ENCODE measurements around the gene PKD2L1. TPM values are rescaled to one million over a fixed set of nuclear protein-coding genes. Genes with fewer than 3 reads are reported as not detected.

The PKD2L1 gene
- total and polyA plus RNA-seq, 9 of the 15 experiments (the other 6 are each of a cell fraction or from before 2014, with no cell fraction given): not detected

DNA sequence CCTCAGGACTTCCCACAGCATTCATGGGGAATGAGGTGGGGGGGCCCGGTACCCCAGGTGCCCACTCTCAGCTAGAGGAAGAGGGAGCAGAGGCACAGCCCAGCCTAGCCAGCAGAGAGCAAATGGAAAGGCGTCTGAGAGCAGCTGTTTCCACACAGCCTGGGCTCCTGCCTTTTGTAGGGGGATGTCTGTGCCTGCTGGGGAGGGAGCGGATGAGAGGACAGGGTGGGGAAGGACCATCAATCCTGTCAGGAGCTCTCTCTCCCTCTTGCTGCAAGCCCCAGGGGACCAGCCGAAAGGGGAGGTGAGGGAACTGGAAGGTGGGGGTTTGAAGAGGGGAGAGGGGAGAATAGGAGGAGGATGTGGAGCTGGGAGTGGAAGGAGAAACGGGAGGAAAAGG lies at the start of gene PKD2L1 (continued):
- TF ChIP-seq, protein P1, sequence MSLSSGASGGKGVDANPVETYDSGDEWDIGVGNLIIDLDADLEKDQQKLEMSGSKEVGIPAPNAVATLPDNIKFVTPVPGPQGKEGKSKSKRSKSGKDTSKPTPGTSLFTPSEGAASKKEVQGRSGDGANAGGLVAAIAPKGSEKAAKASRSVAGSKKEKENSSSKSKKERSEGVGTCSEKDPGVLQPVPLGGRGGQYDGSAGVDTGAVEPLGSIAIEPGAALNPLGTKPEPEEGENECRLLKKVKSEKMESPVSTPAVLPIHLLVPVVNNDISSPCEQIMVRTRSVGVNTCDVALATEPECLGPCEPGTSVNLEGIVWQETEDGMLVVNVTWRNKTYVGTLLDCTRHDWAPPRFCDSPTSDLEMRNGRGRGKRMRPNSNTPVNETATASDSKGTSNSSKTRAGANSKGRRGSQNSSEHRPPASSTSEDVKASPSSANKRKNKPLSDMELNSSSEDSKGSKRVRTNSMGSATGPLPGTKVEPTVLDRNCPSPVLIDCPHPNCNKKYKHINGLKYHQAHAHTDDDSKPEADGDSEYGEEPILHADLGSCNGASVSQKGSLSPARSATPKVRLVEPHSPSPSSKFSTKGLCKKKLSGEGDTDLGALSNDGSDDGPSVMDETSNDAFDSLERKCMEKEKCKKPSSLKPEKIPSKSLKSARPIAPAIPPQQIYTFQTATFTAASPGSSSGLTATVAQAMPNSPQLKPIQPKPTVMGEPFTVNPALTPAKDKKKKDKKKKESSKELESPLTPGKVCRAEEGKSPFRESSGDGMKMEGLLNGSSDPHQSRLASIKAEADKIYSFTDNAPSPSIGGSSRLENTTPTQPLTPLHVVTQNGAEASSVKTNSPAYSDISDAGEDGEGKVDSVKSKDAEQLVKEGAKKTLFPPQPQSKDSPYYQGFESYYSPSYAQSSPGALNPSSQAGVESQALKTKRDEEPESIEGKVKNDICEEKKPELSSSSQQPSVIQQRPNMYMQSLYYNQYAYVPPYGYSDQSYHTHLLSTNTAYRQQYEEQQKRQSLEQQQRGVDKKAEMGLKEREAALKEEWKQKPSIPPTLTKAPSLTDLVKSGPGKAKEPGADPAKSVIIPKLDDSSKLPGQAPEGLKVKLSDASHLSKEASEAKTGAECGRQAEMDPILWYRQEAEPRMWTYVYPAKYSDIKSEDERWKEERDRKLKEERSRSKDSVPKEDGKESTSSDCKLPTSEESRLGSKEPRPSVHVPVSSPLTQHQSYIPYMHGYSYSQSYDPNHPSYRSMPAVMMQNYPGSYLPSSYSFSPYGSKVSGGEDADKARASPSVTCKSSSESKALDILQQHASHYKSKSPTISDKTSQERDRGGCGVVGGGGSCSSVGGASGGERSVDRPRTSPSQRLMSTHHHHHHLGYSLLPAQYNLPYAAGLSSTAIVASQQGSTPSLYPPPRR (CRISPR knock-in tag; IDR thresholded peaks at IDR 0.05; ENCODE audit: borderline replicate concordance): no peak
- TF ChIP-seq ZNF75A (CRISPR knock-in tag; IDR thresholded peaks at IDR 0.05) (no peak), JUND (IDR thresholded peaks at IDR 0.05; ENCODE audit: borderline replicate concordance, low read depth, low read length) (no peak), JUND (tag; IDR thresholded peaks at IDR 0.05; ENCODE audit: borderline replicate concordance, low read depth, low read length) (no peak), PRMT5 (CRISPR knock-in tag; IDR thresholded peaks at IDR 0.05) (no peak)
- TF ChIP-seq, protein P2, sequence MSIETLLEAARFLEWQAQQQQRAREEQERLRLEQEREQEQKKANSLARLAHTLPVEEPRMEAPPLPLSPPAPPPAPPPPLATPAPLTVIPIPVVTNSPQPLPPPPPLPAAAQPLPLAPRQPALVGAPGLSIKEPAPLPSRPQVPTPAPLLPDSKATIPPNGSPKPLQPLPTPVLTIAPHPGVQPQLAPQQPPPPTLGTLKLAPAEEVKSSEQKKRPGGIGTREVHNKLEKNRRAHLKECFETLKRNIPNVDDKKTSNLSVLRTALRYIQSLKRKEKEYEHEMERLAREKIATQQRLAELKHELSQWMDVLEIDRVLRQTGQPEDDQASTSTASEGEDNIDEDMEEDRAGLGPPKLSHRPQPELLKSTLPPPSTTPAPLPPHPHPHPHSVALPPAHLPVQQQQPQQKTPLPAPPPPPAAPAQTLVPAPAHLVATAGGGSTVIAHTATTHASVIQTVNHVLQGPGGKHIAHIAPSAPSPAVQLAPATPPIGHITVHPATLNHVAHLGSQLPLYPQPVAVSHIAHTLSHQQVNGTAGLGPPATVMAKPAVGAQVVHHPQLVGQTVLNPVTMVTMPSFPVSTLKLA (conservative IDR thresholded peaks at IDR 0.05): no peak
